Measurements from ENCODE around the gene ALDH3B1.

ALDH3B1 gene

DNA sequence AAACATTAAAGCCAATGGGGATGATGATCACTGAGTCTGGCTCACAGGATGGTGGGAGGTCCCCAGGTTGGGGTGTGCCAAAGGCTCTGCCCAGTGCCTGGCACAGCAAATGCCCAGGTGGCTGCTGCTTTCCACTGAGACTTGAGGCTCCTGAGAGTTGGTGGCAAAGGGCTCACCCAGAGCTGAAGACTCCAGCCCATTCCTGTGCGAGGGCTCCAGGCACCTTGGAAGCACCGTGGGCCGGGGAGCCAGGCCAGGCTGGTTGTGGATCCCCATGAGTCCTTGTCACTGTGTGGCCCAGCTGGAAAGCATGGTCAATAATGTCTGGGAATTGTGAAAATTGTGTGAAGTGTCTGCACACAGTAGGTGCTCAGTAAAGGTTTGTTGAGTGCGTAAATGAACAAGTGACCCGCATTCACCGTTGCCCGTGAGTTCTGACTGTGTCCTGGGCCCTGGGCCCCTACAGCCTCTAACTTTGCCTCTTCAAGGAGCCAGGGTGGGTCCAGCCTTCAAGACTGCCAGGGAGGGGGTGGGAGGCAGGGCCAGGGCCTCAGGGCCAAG, 3.4 kb upstream of the ALDH3B1 start (continued):
- TF ChIP-seq ZNF629 (tag by site-specific recombination; IDR thresholded peaks at IDR 0.05) (no peak), HOXC10 (CRISPR knock-in tag; IDR thresholded peaks at IDR 0.05) (no peak), ZNF341 (tag by site-specific recombination; IDR thresholded peaks at IDR 0.05; ENCODE audit: low read depth) (no peak)

DNA sequence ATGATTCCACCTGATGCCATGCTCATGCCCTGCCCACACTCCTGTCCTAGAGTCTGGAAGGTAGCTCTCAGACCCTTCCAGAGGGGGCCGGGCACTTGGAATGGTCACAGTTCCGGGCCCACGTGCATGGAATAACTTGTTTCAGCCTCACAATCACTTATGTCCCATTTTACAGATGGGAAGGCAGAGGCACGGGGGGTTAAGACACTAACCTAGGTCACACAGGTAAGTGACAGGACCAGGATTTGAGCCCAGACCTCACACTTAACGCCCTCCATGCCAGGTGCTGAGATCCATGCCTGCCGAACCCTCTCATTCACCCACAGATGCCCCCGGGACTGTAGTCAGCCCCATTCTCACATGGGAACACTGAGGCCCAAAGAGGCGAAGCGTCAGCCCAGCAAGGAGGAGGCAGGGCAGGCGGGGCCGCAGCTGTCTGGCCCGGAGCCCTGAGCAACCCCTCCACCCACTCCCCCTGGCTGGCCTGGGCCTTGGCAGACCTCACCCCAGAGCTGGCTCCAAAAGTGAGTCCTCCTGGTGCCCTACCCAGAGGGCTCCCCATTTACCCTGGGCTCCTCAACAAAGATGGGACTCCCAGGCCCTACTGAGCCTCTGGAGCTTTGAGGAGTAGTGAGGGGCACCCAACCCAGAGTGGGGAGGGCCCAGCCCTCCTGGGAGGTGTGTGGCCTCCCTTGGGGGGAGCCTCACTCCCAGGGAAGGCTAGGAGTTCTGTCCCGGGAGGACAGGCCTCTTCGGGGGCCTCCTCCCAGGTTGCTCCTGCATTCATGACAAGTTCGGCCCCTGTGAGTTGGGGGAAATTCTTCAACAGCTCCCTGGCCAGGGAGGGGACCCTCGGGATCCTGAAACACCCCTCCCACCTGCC, 2.4 kb upstream of the ALDH3B1 start:
- Histone ChIP-seq H3K4me3 (ENCODE audit: low read depth, low read length) (no peak overlapping the region), H3K36me3 (ENCODE audit: control insufficient read depth in 2 of 2, insufficient read depth in 1 of 2, low read length in 2 of 2) (no peaks in the 10 kb centered on the region), H3K27ac (ENCODE audit: extremely low read depth, low read depth, low read length) (no peak overlapping the region), H3K9me3 (ENCODE audit: control insufficient read depth, insufficient read depth, low read depth, low read length) (no peaks in the 10 kb centered on the region), H3K4me1 (ENCODE audit: control insufficient read depth, insufficient read depth, low read length) (no peaks in the 10 kb centered on the region)
- CTCF ChIA-PET, result interaction anchor here (1.9 kb wide), 1 partner anchor 201 kb away, joined by 7 read pairs; no protein-coding TSS in a partner anchor
- TF ChIP-seq, protein P1, sequence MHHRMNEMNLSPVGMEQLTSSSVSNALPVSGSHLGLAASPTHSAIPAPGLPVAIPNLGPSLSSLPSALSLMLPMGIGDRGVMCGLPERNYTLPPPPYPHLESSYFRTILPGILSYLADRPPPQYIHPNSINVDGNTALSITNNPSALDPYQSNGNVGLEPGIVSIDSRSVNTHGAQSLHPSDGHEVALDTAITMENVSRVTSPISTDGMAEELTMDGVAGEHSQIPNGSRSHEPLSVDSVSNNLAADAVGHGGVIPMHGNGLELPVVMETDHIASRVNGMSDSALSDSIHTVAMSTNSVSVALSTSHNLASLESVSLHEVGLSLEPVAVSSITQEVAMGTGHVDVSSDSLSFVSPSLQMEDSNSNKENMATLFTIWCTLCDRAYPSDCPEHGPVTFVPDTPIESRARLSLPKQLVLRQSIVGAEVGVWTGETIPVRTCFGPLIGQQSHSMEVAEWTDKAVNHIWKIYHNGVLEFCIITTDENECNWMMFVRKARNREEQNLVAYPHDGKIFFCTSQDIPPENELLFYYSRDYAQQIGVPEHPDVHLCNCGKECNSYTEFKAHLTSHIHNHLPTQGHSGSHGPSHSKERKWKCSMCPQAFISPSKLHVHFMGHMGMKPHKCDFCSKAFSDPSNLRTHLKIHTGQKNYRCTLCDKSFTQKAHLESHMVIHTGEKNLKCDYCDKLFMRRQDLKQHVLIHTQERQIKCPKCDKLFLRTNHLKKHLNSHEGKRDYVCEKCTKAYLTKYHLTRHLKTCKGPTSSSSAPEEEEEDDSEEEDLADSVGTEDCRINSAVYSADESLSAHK (tag by site-specific recombination; IDR thresholded peaks at IDR 0.05), result no peak
- TF ChIP-seq ZFHX2 (tag by site-specific recombination; conservative IDR thresholded peaks at IDR 0.05), result no peak
- no peak for TF ChIP-seq ZNF792 (tag by site-specific recombination; IDR thresholded peaks at IDR 0.05)
- TF ChIP-seq ZFP3 (tag by site-specific recombination; IDR thresholded peaks at IDR 0.05; ENCODE audit: low read depth), result no peak
- no peak for TF ChIP-seq ZNF701 (tag by site-specific recombination; IDR thresholded peaks at IDR 0.05)
- no peak for TF ChIP-seq ZNF521 (tag by site-specific recombination; IDR thresholded peaks at IDR 0.05)
- no peak for TF ChIP-seq ZNF677 (tag by site-specific recombination; IDR thresholded peaks at IDR 0.05)
- no peak for TF ChIP-seq FEZF1 (tag by site-specific recombination; IDR thresholded peaks at IDR 0.05)
- TF ChIP-seq ZBTB8A (tag by site-specific recombination; IDR thresholded peaks at IDR 0.05), result no peak
- no peak for TF ChIP-seq ZNF404 (tag by site-specific recombination; IDR thresholded peaks at IDR 0.05)
- POLR2A ChIA-PET, result interaction anchor here (1.0 kb wide), 1 partner anchor 15 kb away, joined by 3 read pairs; no protein-coding TSS in a partner anchor

DNA sequence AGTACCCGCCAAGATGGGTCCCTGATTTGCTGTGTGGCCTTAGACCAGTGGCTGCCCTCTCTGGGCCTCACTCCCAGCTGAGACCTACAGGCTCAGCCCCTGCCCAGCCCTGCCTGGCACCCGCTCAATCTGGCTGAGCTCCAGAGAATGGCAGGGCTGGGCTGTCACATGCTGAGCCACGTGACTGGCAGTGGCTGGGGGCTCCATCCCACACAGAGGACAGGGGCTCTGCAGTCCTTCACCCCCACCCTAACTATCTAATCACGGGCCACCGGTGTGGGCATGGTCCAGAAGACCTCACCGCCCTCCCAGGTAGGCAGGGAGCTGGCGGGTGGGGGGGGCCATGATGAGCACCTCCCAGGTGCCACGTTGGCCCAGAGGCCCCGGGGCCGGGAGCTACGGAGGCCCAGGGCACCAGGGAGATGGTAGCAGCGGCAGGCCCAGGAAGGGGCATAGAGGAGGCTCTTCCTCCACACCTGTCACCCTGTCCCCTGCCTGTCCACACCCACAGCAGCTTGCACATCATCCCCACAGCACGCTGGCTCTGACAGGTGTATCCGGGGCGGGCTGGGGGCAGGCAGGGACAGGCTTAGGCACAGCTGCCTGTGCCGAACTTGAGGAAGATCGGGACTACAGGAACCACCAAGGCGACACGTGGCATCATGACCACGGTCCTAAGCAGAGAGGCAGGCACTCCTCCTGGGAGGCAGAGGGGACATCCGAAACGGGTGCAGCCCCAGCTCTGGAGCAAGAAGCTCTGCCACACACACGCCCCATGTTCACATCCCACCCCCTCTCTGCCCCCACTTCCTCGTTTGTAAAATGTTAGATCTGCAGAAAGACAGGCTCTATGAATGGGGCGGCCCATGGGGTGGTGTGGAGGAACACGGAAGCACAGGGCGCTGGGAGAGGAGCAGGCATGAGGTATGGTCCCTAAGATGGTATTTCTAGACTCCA, 1.5 kb upstream of the ALDH3B1 start:
- ChIA-PET CTCF (interaction anchor here (0.7 to 1.9 kb wide), 4 partner anchors 13 to 200 kb away, joined by 3 to 7 read pairs (median 5); no protein-coding TSS in a partner anchor), POLR2A (interaction anchor here (1.0 to 1.3 kb wide), 2 partner anchors 14 to 30 kb away, joined by 3 read pairs; partner anchors contain the start of gene TCIRG1)
- TF ChIP-seq ZNF768 (tag by site-specific recombination; IDR thresholded peaks at IDR 0.05), result 0 out of 2 replicates have a peak, but pooled peaks have one; percentile 31
- TF ChIP-seq, protein P2, sequence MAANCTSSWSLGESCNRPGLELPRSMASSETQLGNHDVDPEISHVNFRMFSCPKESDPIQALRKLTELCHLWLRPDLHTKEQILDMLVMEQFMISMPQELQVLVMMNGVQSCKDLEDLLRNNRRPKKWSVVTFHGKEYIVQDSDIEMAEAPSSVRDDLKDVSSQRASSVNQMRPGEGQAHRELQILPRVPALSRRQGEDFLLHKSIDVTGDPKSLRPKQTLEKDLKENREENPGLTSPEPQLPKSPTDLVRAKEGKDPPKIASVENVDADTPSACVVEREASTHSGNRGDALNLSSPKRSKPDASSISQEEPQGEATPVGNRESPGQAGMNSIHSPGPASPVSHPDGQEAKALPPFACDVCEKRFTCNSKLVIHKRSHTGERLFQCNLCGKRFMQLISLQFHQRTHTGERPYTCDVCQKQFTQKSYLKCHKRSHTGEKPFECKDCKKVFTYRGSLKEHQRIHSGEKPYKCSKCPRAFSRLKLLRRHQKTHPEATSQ (tag by site-specific recombination; IDR thresholded peaks at IDR 0.05), result no peak
- TF ChIP-seq, protein P3, sequence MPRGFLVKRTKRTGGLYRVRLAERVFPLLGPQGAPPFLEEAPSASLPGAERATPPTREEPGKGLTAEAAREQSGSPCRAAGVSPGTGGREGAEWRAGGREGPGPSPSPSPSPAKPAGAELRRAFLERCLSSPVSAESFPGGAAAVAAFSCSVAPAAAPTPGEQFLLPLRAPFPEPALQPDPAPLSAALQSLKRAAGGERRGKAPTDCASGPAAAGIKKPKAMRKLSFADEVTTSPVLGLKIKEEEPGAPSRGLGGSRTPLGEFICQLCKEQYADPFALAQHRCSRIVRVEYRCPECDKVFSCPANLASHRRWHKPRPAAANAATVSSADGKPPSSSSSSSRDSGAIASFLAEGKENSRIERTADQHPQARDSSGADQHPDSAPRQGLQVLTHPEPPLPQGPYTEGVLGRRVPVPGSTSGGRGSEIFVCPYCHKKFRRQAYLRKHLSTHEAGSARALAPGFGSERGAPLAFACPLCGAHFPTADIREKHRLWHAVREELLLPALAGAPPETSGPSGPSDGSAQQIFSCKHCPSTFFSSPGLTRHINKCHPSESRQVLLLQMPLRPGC (tag by site-specific recombination; IDR thresholded peaks at IDR 0.05), result no peak
- H3K9me3 ChIP-seq (ENCODE audit: control insufficient read depth, insufficient read depth, low read depth, low read length), result no peaks in the 10 kb centered on the region
- no peak overlapping the region for H3K4me3 ChIP-seq (ENCODE audit: low read depth, low read length)
- H3K4me1 ChIP-seq (ENCODE audit: control insufficient read depth, insufficient read depth, low read length), result no peaks in the 10 kb centered on the region
- no peak overlapping the region for H3K27ac ChIP-seq (ENCODE audit: extremely low read depth, low read depth, low read length)
- no peaks in the 10 kb centered on the region for H3K36me3 ChIP-seq (ENCODE audit: control insufficient read depth in 2 of 2, insufficient read depth in 1 of 2, low read length in 2 of 2)
